ENCODE data around the gene ANKRD29.
"Not testable (repeated sequence)": the region's sequence is repeated elsewhere in the genome, so short reads cannot be mapped to it uniquely, and the experiment has no call there.

The ANKRD29 gene

GRCh38 chr18:23613091-23613475, 49.6 kb downstream of the ANKRD29 start:
- DNase-seq: not testable (repeated sequence)

DNA sequence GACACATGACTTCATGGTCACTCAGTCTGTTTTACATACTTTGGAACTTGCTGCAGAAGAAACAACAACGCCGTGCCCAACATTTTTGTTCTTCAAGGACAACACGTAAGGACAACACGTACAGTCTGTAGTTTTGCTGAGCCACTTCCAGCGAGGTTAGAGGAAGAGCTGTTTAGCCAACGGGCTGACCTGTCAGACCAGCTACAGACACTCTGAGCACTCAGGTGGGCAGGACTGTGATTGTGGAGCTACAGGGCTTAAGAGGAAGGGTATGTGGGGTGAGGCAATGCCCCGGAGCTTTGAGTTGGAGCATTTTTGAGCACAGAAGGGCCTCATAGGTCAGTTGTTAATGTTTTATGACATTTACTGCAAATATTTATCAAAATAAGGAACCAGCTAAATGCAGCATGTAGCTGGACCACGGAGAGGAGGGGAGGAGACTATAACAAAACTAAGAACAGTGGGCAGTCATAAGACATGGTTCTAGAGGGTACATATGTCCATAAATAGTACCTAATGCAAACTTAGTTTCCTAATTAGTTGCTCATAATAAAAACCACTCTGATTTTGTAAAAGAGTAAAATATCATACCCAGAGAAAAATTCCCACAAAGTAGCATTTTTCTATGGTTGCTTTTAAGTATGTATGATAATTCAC, 50.1 kb downstream of the ANKRD29 start:
- no peak for DNase-seq

GRCh38 chr18:23609390-23610023, 53.2 kb downstream of the ANKRD29 start:
- DNase-seq: no peak

DNA sequence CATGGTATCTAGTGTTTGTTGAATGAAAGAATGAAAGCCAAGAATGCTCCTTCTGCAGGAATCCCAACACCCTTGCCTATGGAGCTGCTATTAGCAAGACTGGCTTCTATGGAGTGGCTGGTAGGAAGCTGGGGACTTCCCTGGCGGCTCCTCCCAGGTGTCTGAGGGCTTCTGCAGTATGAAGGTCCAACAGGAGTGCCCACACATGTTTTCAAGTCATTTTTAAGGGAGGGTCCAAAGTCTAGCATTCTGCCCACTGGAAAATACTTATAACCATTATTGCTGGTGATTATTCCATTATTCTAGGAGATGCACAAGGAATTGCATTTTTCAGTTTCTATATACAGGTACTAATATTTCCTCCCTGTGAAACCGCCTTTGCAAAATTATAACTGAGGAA, 54.5 kb downstream of the ANKRD29 start:
- no peak for DNase-seq

DNA sequence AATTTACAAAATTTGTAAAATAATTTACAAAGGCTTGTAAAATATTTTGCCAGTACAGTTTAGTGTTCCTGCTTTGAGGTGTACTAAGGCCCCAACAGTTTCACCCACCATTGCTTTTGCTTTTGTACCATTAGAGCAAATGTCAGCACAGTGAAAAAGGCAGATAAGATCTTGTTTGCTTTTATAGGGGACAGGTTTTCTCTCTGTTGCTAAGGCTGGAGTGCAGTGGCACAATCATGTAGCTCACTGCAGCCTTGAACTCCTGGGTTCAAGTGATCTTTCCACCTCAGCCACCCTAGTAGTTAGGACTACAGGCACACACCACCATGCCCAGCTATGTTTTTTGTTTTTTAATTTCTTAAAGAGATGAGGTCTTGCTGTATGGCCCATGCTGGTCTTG, 56.8 kb downstream of the ANKRD29 start:
- no peak for DNase-seq

DNA sequence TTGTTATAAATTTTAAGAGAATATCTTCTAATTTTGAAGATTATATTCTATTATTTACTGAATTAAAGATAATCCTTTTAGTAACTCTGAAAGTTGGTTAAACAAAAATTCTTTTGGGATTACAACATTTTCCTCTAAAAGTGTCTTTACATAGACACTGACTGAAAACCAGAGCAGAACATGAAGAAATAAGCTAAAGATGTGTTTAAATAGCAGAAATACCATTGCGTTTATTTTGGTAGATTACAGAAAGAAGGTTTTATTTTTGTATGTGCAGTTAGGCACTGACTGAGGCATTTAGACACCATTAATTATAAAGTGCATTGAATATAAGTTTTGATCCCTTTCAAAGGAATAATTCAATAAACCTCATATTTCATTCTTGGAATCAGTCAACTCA, 62.9 kb downstream of the ANKRD29 start:
- DNase-seq: no peak

- no peak for DNase-seq
These were observed 66.5 kb downstream of the ANKRD29 start for GRCh38 chr18:23596183-23596582.

DNA sequence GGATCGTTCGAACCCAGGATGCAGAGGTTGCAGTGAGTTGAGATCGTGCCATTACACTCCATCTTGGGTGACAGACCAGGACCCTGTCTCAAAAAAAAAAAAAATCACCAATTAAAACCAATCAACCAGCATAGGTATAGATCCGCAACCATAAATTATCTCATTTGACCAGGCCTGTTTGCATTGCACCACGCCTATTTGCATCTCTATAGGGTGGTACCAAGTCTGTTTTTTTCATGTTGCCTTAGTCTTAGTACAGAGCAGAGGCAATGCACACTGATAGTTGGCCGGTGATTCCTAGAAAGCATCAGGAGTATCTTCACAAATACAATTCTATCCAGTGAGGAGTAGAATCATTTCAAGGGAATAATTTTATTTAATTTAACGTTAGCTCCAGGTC, 67.1 kb downstream of the ANKRD29 start:
- DNase-seq: no peak

- DNase-seq: no peak
These were observed 69.0 kb downstream of the ANKRD29 start for GRCh38 chr18:23593720-23594119.

GRCh38 chr18:23592911-23593310, 69.8 kb downstream of the ANKRD29 start:
- no peak for DNase-seq

GRCh38 chr18:23591011-23591410, 71.7 kb downstream of the ANKRD29 start:
- no peak for DNase-seq

- DNase-seq: no peak
These were observed 73.7 kb downstream of the ANKRD29 start for GRCh38 chr18:23588836-23589560.

- DNase-seq: no peak
These were observed 75.5 kb downstream of the ANKRD29 start for GRCh38 chr18:23587220-23587642.

GRCh38 chr18:23586249-23587196, 76.2 kb downstream of the ANKRD29 start, which contains the start of gene NPC1:
Gene NPC1 (minus strand): TSS chr18:23586506. CDS start chr18:23586343, 163 bp downstream.
- peak; percentile 93 for DNase-seq

- DNase-seq: no peak
These were observed 76.8 kb downstream of the ANKRD29 start for GRCh38 chr18:23585897-23586248.

GRCh38 chr18:23585007-23585871, 77.5 kb downstream of the ANKRD29 start:
- DNase-seq: peak; percentile 64

DNA sequence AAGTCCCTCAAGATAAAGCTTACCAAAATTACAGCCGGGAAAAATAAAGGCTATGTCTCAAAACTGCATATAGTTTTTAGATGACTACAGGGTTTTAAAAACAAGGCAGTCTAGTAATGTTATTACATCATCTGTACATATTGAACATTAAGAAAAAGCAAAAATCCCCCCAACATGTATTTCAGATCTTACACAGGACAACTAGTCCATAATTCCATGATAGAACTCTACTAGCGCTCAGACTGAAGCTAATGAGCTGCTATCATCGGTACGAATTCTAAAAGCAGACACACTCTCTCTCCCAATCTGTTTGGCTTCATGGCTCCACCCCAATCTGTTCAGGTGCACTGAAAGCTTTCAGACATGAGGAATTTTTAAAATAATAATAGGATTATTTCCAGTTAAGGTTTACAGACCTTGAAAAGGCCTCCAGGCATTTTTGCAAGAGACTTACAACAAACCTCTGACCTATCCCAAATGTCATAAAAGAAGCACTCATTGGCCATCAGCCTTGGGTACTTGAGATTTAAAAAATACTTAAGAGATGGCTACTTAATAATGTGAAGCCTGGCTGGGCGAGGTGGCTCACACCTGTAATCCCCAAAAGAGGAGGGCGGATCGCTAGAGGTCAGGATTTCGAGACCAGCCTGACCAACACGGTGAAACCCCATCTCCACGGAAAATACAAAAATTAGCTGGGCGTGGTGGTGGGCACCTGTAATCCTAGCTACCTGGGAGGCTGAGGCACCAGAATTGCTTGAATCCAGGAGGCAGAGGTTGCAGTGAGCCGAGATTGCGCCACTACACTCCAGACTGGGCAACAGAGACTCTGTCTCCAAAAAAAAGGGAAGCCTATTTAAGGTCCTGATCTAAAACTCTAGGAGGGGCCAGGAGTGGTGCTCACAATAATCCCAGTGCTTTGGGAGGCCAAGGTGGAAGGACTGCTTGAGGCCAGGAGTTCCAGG, 78.4 kb downstream of the ANKRD29 start:
- no peak for DNase-seq

DNA sequence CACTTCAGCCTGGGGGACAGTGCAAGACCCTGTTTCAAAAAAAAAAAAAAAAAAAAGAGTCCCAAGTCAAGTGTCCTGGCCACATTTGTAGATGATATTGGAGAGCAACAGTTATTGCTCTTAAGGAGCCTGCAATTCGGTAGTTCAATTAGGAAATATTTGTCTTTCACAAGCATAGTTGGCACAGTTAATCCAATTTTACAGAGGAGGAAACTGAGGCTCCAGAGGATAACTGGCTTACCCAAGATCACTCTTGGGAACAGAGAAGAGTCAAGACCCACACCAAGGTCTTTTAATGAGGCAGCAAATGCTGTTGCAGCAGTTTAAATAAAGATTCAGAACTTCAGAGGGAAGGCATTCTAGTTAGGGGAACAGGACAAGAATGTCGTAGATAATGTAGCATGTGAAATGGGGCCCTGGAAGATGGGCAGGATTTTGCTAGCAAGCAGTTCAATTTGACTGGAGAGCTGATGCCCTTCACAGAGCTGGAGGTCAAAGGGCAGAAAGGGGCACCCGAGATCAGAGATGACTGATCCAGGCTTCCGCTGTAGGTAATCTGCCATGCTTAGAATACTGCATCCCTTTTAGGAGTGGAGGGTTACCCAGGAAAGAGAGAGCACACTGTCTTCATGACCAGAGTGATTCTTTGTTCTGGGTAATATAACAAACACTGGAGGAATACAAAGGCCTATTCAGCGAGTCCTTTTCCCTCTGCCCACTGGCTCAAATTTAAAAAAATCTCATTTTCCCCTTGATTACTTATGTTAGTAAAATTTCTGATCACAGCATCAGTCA, 79.4 kb downstream of the ANKRD29 start:
- no peak for DNase-seq

DNA sequence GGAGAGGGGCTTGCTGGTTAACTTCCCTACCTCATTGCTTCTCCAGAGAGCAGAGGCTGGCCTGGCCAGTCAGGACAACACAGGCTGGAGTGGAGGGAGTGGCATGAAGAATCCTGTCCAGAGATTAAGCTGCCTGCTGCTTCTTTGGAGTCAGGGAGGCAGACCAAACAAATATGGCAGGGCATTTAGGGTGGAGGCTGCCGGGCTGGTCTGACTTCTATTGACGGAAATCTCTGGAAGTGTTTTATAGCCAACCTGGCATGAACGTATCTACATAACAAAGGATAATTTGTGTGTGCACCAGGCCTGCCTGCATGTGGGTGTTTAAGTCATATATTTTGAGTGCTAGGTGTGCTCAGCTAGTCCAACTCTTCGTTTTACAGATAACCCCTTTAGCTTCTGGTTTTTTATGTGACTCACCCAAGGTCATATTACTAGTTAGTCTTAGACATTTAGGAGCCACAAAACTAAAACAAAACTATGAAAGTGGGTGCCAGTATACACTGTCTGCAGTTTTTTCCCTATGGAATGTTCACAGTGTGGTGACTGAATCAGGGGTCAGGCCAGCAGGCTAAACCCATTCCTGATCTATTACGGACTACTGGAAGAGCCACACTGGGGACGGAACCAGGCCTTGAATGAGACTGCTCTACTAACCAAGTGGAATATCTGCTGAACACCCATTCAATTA, 81.9 kb downstream of the ANKRD29 start:
- no peak for DNase-seq
